ENCODE measurements around the gene ARHGAP30. TPM values are rescaled to one million over a fixed set of nuclear protein-coding genes. Genes with fewer than 3 reads are reported as not detected.

ARHGAP30 gene
- total RNA-seq, 4 donors from 2014 or later: 6.1 to 14.1 (median 10.2) TPM

GRCh38 chr1:161080441-161081405, 11.0 kb upstream of the ARHGAP30 start:
- Histone ChIP-seq H3K27me3 (no peaks in the 10 kb centered on the region), H3K4me3 (no peak overlapping the region), H3K36me3 (no peaks in the 10 kb centered on the region), H3K4me1 (no peaks in the 10 kb centered on the region), H3K27ac (no peak overlapping the region), H3K9me3 (no peaks in the 10 kb centered on the region)
- TF ChIP-seq EP300 (IDR thresholded peaks at IDR 0.05) (no peak), CTCF (IDR thresholded peaks at IDR 0.05) (no peak), POLR2A (IDR thresholded peaks at IDR 0.05) (no peak)
- DNase-seq (ENCODE audit: low spot score in 2 of 2): no peak
- 61 to 64% methylated on average over 5 of the region's 5 CpGs for WGBS, 2 donors

GRCh38 chr1:161079436-161080110, 9.9 kb upstream of the ARHGAP30 start:
- no peak for DNase-seq (ENCODE audit: low spot score in 2 of 2)
- H3K4me3 ChIP-seq: no peak overlapping the region
- no peak for TF ChIP-seq POLR2A (IDR thresholded peaks at IDR 0.05)
- no peak for TF ChIP-seq CTCF (IDR thresholded peaks at IDR 0.05)
- TF ChIP-seq EP300 (IDR thresholded peaks at IDR 0.05): no peak
- no peaks in the 10 kb centered on the region for H3K27me3 ChIP-seq
- H3K27ac ChIP-seq: no peak overlapping the region
- no peaks in the 10 kb centered on the region for H3K36me3 ChIP-seq
- H3K9me3 ChIP-seq: no peaks in the 10 kb centered on the region
- no peaks in the 10 kb centered on the region for H3K4me1 ChIP-seq
- WGBS, 2 donors: 55 to 72% methylated on average over 19 to 41 of the region's 41 CpGs

GRCh38 chr1:161077426-161077825, 7.7 kb upstream of the ARHGAP30 start:
- H3K4me3 ChIP-seq: no peak overlapping the region
- no peaks in the 10 kb centered on the region for H3K4me1 ChIP-seq
- DNase-seq (ENCODE audit: low spot score in 2 of 2): no peak
- WGBS, 2 donors: 55 to 76% methylated on average over 3 to 9 of the region's 9 CpGs
- no peaks in the 10 kb centered on the region for H3K36me3 ChIP-seq
- no peaks in the 10 kb centered on the region for H3K27me3 ChIP-seq
- TF ChIP-seq CTCF (IDR thresholded peaks at IDR 0.05) (no peak), POLR2A (IDR thresholded peaks at IDR 0.05) (no peak), EP300 (IDR thresholded peaks at IDR 0.05) (no peak)
- H3K9me3 ChIP-seq: no peaks in the 10 kb centered on the region
- no peak overlapping the region for H3K27ac ChIP-seq

- no peak overlapping the region for H3K4me3 ChIP-seq
- no peaks in the 10 kb centered on the region for H3K4me1 ChIP-seq
- H3K27ac ChIP-seq: no peak overlapping the region
- no peak for DNase-seq (ENCODE audit: low spot score in 2 of 2)
- H3K9me3 ChIP-seq: no peaks in the 10 kb centered on the region
- no peak for TF ChIP-seq POLR2A (IDR thresholded peaks at IDR 0.05)
- TF ChIP-seq CTCF (IDR thresholded peaks at IDR 0.05): no peak
- no peak for TF ChIP-seq EP300 (IDR thresholded peaks at IDR 0.05)
- no peaks in the 10 kb centered on the region for H3K27me3 ChIP-seq
- no peaks in the 10 kb centered on the region for H3K36me3 ChIP-seq
Measured at GRCh38 chr1:161076410-161076809, 6.7 kb upstream of the ARHGAP30 start.

Measured in tibial nerve (tissue), 4 donors.